Effector memory CD8-positive, alpha-beta T cell (primary cell): Measurements from ENCODE around the gene CHD9NB.
"Not testable (repeated sequence)": the region's sequence is repeated elsewhere in the genome, so short reads cannot be mapped to it uniquely, and the experiment has no call there.

Source experiments
- ATAC-seq: fragments of 150-1000 bp; cut with Tn5 transposase; replicated peaks from 2 replicates; pipeline ENCODE4 v1.10.0; 2021; ENCODE audit warnings: mild to moderate bottlenecking, moderate library complexity
- DNase-seq, 3 experiments: peaks; one replicate each; pipeline ENCODE4 v3.0.0; 2021
- H3K27ac Mint-ChIP-seq, 2 donors: one replicate each; pipeline ENCODE4 v1.8.0; 2022; ENCODE audit warnings: mild to moderate bottlenecking in 2 of 2, mixed read lengths in 2 of 2, moderate library complexity in 2 of 2
- H3K27me3 Mint-ChIP-seq, 2 donors: one replicate each; pipeline ENCODE4 v1.8.0; 2022; ENCODE audit warnings: mixed read lengths in 2 of 2
- H3K36me3 Mint-ChIP-seq: one replicate; pipeline ENCODE4 v1.8.0; 2022; ENCODE audit warnings: mild to moderate bottlenecking, moderate library complexity, mixed read lengths; ENCODE audit not compliant: insufficient read depth
- H3K4me1 Mint-ChIP-seq, 2 donors: one replicate each; pipeline ENCODE4 v1.8.0; 2022; ENCODE audit warnings: low read depth in 2 of 2, mixed read lengths in 2 of 2
- H3K4me3 Mint-ChIP-seq, 2 donors: one replicate each; pipeline ENCODE4 v1.8.0; 2022; ENCODE audit warnings: mild to moderate bottlenecking in 2 of 2, mixed read lengths in 2 of 2, moderate library complexity in 2 of 2
- H3K9me3 Mint-ChIP-seq, 2 donors: one replicate each; pipeline ENCODE4 v1.8.0; 2022; ENCODE audit warnings: mixed read lengths in 2 of 2

CHD9NB gene

GRCh38 chr16:53080345-53081031, 27.8 kb upstream of the CHD9NB start:
- no peaks in the 10 kb centered on the region for H3K27me3 Mint-ChIP-seq

GRCh38 chr16:53078765-53079485, 26.2 kb upstream of the CHD9NB start:
- Mint-ChIP-seq H3K4me3 (no peak overlapping the region), H3K27ac (peak overlapping the region in 1 of 2 donors; percentile 38), H3K9me3 (no peaks in the 10 kb centered on the region), H3K27me3 (no peaks in the 10 kb centered on the region), H3K36me3 (peaks cover 4% of the 10 kb centered on the region), H3K4me1 (peaks cover 18 to 23% of the 10 kb centered on the region in 2 donors)
- DNase-seq: no peak
- no peak for ATAC-seq

More at GRCh38 chr16:53080345-53081031, 27.8 kb upstream of the CHD9NB start:
- H3K4me3 Mint-ChIP-seq: no peak overlapping the region
- DNase-seq (no peak), ATAC-seq (no peak)
- no peaks in the 10 kb centered on the region for H3K9me3 Mint-ChIP-seq
- H3K4me1 Mint-ChIP-seq: peaks cover 18 to 22% of the 10 kb centered on the region in 2 donors
- no peak overlapping the region for H3K27ac Mint-ChIP-seq
- H3K36me3 Mint-ChIP-seq: peaks cover 4% of the 10 kb centered on the region

GRCh38 chr16:53078247-53078646, 25.6 kb upstream of the CHD9NB start:
- H3K4me1 Mint-ChIP-seq: peaks cover 18 to 27% of the 10 kb centered on the region in 2 donors
- no peaks in the 10 kb centered on the region for H3K9me3 Mint-ChIP-seq
- peak overlapping the region in 1 of 2 donors; percentile 38 for H3K27ac Mint-ChIP-seq
- H3K36me3 Mint-ChIP-seq: peaks cover 4% of the 10 kb centered on the region
- ATAC-seq: no peak
- no peaks in the 10 kb centered on the region for H3K27me3 Mint-ChIP-seq
- no peak for DNase-seq
- no peak overlapping the region for H3K4me3 Mint-ChIP-seq

- not testable (repeated sequence) for H3K27me3 Mint-ChIP-seq, H3K36me3 Mint-ChIP-seq, ATAC-seq, H3K27ac Mint-ChIP-seq, H3K9me3 Mint-ChIP-seq, DNase-seq, H3K4me3 Mint-ChIP-seq
- peaks cover 21 to 25% of the 10 kb centered on the region in 2 donors for H3K4me1 Mint-ChIP-seq
Observed at GRCh38 chr16:53075461-53075860, 22.8 kb upstream of the CHD9NB start.

- H3K4me3 Mint-ChIP-seq, DNase-seq, ATAC-seq, H3K27ac Mint-ChIP-seq, H3K36me3 Mint-ChIP-seq, H3K9me3 Mint-ChIP-seq, H3K27me3 Mint-ChIP-seq: not testable (repeated sequence)
- H3K4me1 Mint-ChIP-seq: peaks cover 27 to 36% of the 10 kb centered on the region in 2 donors
Observed at GRCh38 chr16:53074296-53074695, 21.6 kb upstream of the CHD9NB start.

GRCh38 chr16:53073022-53073421, 20.3 kb upstream of the CHD9NB start:
- Mint-ChIP-seq H3K9me3 (peaks cover 0 to 3% of the 10 kb centered on the region in 2 donors), H3K36me3 (peaks cover 7% of the 10 kb centered on the region), H3K4me3 (no peak overlapping the region), H3K4me1 (peaks cover 27 to 35% of the 10 kb centered on the region in 2 donors), H3K27ac (peak overlapping the region in 1 of 2 donors; percentile 44), H3K27me3 (no peaks in the 10 kb centered on the region)
- DNase-seq: no peak
- no peak for ATAC-seq

GRCh38 chr16:53071748-53072301, 19.1 kb upstream of the CHD9NB start:
- no peak for DNase-seq
- H3K27me3 Mint-ChIP-seq: no peaks in the 10 kb centered on the region
- peaks cover 7% of the 10 kb centered on the region for H3K36me3 Mint-ChIP-seq
- peaks cover 0 to 3% of the 10 kb centered on the region in 2 donors for H3K9me3 Mint-ChIP-seq
- peaks cover 34 to 44% of the 10 kb centered on the region in 2 donors for H3K4me1 Mint-ChIP-seq
- H3K27ac Mint-ChIP-seq: peak overlapping the region in 1 of 2 donors; percentile 3
- H3K4me3 Mint-ChIP-seq: no peak overlapping the region
- ATAC-seq: no peak

- Mint-ChIP-seq H3K9me3 (peaks cover 0 to 3% of the 10 kb centered on the region in 2 donors), H3K27ac (peak overlapping the region; percentile 51 to 77), H3K4me1 (peaks cover 50 to 61% of the 10 kb centered on the region in 2 donors), H3K36me3 (peaks cover 3% of the 10 kb centered on the region), H3K4me3 (peak overlapping the region; percentile 54 to 77), H3K27me3 (no peaks in the 10 kb centered on the region)
- DNase-seq (no peak), ATAC-seq (peak; percentile 25)
Observed at GRCh38 chr16:53069772-53070171, 17.1 kb upstream of the CHD9NB start.

GRCh38 chr16:53068423-53068833, 15.7 kb upstream of the CHD9NB start:
- Mint-ChIP-seq H3K4me3 (peak overlapping the region; percentile 74 to 79), H3K27ac (peak overlapping the region; percentile 64 to 77), H3K9me3 (peaks cover 0 to 3% of the 10 kb centered on the region in 2 donors), H3K36me3 (peaks cover 3% of the 10 kb centered on the region), H3K4me1 (peaks cover 53 to 72% of the 10 kb centered on the region in 2 donors), H3K27me3 (no peaks in the 10 kb centered on the region)
- ATAC-seq: peak; percentile 86
- peak in 2 of 3 experiments; percentile 5 to 20 for DNase-seq

GRCh38 chr16:53067675-53068074, 15.0 kb upstream of the CHD9NB start:
- Mint-ChIP-seq H3K27me3 (no peaks in the 10 kb centered on the region), H3K9me3 (peaks cover 0 to 3% of the 10 kb centered on the region in 2 donors)

GRCh38 chr16:53065461-53066061, 12.9 kb upstream of the CHD9NB start:
- peak overlapping the region in 1 of 2 donors; percentile 19 for H3K27ac Mint-ChIP-seq
- peak overlapping the region in 1 of 2 donors; percentile 7 for H3K4me3 Mint-ChIP-seq
- H3K27me3 Mint-ChIP-seq: no peaks in the 10 kb centered on the region
- H3K36me3 Mint-ChIP-seq: peaks cover under 1% of the 10 kb centered on the region
- DNase-seq (no peak), ATAC-seq (no peak)
- H3K4me1 Mint-ChIP-seq: peaks cover 60 to 72% of the 10 kb centered on the region in 2 donors
- H3K9me3 Mint-ChIP-seq: peaks cover 0 to 3% of the 10 kb centered on the region in 2 donors

More at GRCh38 chr16:53067675-53068074, 15.0 kb upstream of the CHD9NB start:
- ATAC-seq: peak; percentile 33
- Mint-ChIP-seq H3K27ac (peak overlapping the region; percentile 64 to 77), H3K4me1 (peaks cover 53 to 66% of the 10 kb centered on the region in 2 donors), H3K4me3 (peak overlapping the region; percentile 74 to 79), H3K36me3 (peaks cover 3% of the 10 kb centered on the region)
- DNase-seq: no peak

- Mint-ChIP-seq H3K4me1 (peaks cover 52 to 59% of the 10 kb centered on the region in 2 donors), H3K36me3 (no peaks in the 10 kb centered on the region), H3K4me3 (no peak overlapping the region), H3K27me3 (no peaks in the 10 kb centered on the region), H3K27ac (peak overlapping the region; percentile 19 to 52), H3K9me3 (no peaks in the 10 kb centered on the region)
- ATAC-seq (no peak), DNase-seq (no peak)
Observed at GRCh38 chr16:53064081-53064578, 11.4 kb upstream of the CHD9NB start.

- peak overlapping the region; percentile 27 to 56 for H3K4me3 Mint-ChIP-seq
- H3K9me3 Mint-ChIP-seq: no peaks in the 10 kb centered on the region
- H3K27ac Mint-ChIP-seq: peak overlapping the region; percentile 67 to 82
- H3K4me1 Mint-ChIP-seq: peaks cover 55% of the 10 kb centered on the region in 2 donors
- DNase-seq (no peak), ATAC-seq (peak; percentile 69)
- no peaks in the 10 kb centered on the region for H3K27me3 Mint-ChIP-seq
- H3K36me3 Mint-ChIP-seq: no peaks in the 10 kb centered on the region
Observed at GRCh38 chr16:53061701-53062159, 9.0 kb upstream of the CHD9NB start.
